OCI-LY1 (cell line): ENCODE data around the gene CHRD.

ENCODE experiments used
- H2AFZ ChIP-seq: fragments of 200-600 bp; sonication (generic), shearing (Covaris generic); 2 replicates; pipeline ENCODE4 v1.6.0; 2014; ENCODE audit warnings: antibody characterized with exemption, mild to moderate bottlenecking, low read length
- H3F3A ChIP-seq: fragments of 200-600 bp; sonication (generic), shearing (Covaris generic); 2 replicates; pipeline ENCODE4 v1.6.0; 2014; ENCODE audit warnings: mild to moderate bottlenecking, antibody characterized with exemption, low read length, moderate library complexity; ENCODE audit not compliant: insufficient read depth
- H3K27ac ChIP-seq: fragments of 200-600 bp; sonication (generic); 2 replicates; pipeline ENCODE4 v1.5.1; 2014; ENCODE audit warnings: low read length, mixed run types, mild to moderate bottlenecking, low read depth; ENCODE audit not compliant: poor library complexity, severe bottlenecking
- H3K27me3 ChIP-seq: fragments of 200-600 bp; sonication (generic); 2 replicates; pipeline ENCODE4 v1.6.0; 2014; ENCODE audit warnings: antibody characterized with exemption, mild to moderate bottlenecking, low read length, moderate library complexity; ENCODE audit not compliant: insufficient read depth
- H3K36me3 ChIP-seq: fragments of 200-600 bp; sonication (generic); 2 replicates; pipeline ENCODE4 v1.6.1; 2014; ENCODE audit warnings: mild to moderate bottlenecking, antibody characterized with exemption, low read length, moderate library complexity, mixed read lengths; ENCODE audit not compliant: insufficient read depth
- H3K4me1 ChIP-seq: fragments of 200-600 bp; sonication (generic); 2 replicates; pipeline ENCODE4 v1.5.1; 2014; ENCODE audit warnings: mild to moderate bottlenecking, low read length, moderate library complexity; ENCODE audit not compliant: insufficient read depth, severe bottlenecking
- H3K4me2 ChIP-seq: fragments of 200-600 bp; sonication (generic), shearing (Covaris generic); 2 replicates; pipeline ENCODE4 v1.6.1; 2014; ENCODE audit warnings: low read length
- H3K4me3 ChIP-seq: fragments of 200-600 bp; sonication (generic); 2 replicates; pipeline ENCODE4 v1.5.1; 2014; ENCODE audit warnings: low read length, low read depth, mild to moderate bottlenecking, mixed read lengths; ENCODE audit not compliant: poor library complexity, severe bottlenecking
- H3K79me2 ChIP-seq: fragments of 200-600 bp; shearing (Covaris generic); 2 replicates; pipeline ENCODE4 v1.6.1; 2016; ENCODE audit warnings: mixed run types, low read length, mixed read lengths; ENCODE audit not compliant: insufficient read depth
- H3K9ac ChIP-seq: fragments of 200-600 bp; sonication (generic), shearing (Covaris generic); 2 replicates; pipeline ENCODE4 v1.6.1; 2014; ENCODE audit warnings: mild to moderate bottlenecking, low read length, mixed read lengths
- H3K9me2 ChIP-seq: fragments of 200-600 bp; sonication (generic), shearing (Covaris generic); 2 replicates; pipeline ENCODE4 v1.6.1; 2014; ENCODE audit warnings: low read depth, mild to moderate bottlenecking, low read length, mixed read lengths
- H3K9me3 ChIP-seq: fragments of 200-600 bp; shearing (Covaris generic); 2 replicates; pipeline ENCODE4 v1.6.1; 2014; ENCODE audit warnings: low read length, mixed read lengths
- H4K20me1 ChIP-seq: fragments of 200-600 bp; sonication (generic), shearing (Covaris generic); 2 replicates; pipeline ENCODE4 v1.6.0; 2016; ENCODE audit warnings: mild to moderate bottlenecking, low read length; ENCODE audit not compliant: insufficient read depth
- CTCF ChIP-seq: fragments of 200-600 bp; sonication (generic), shearing (Covaris generic); IDR thresholded peaks from 2 replicates; pipeline ENCODE4 v1.5.1; 2017; ENCODE audit warnings: mild to moderate bottlenecking, antibody characterized with exemption, low read length, moderate library complexity, mixed read lengths
- EZH2 ChIP-seq: fragments of 200-600 bp; sonication (generic), shearing (Covaris generic); IDR thresholded peaks from 2 replicates; pipeline ENCODE4 v1.8.0; 2017; ENCODE audit warnings: borderline replicate concordance, mixed run types, mild to moderate bottlenecking, antibody characterized with exemption, low read length, moderate library complexity, mixed read lengths

CHRD gene

GRCh38 chr3:184379358-184380184 lies at the start of gene CHRD:
TSS of gene CHRD (plus strand) at chr3:184380054. CDS start at chr3:184380319, 265 bp downstream.
- TF ChIP-seq EZH2 (no peak), CTCF (no peak)
- peaks cover 7% of the 10 kb centered on the region for H3K27me3 ChIP-seq
- no peaks in the 10 kb centered on the region for H3K79me2 ChIP-seq
- no peak within 1 kb of the TSS for H3K9ac ChIP-seq
- H3K9me2 ChIP-seq, result no peaks in the 10 kb centered on the region
- H3K27ac ChIP-seq, result no peak within 1 kb of the TSS
- no peaks in the 10 kb centered on the region for H3K4me1 ChIP-seq
- no peak within 1 kb of the TSS for H3K4me3 ChIP-seq
- H3K9me3 ChIP-seq, result no peaks in the 10 kb centered on the region
- H3K36me3 ChIP-seq, result no peaks in the 10 kb centered on the region
- no peak within 1 kb of the TSS for H3K4me2 ChIP-seq
- no peaks in the 10 kb centered on the region for H4K20me1 ChIP-seq
- H2AFZ ChIP-seq, result no peak within 1 kb of the TSS
- H3F3A ChIP-seq, result no peaks in the 10 kb centered on the region

GRCh38 chr3:184332370-184333090 lies 47.3 kb upstream of the CHRD start:
- H4K20me1 ChIP-seq, result no peaks in the 10 kb centered on the region
- H3K4me1 ChIP-seq, result peaks cover 16% of the 10 kb centered on the region
- H2AFZ ChIP-seq, result no peak overlapping the region
- H3K9me2 ChIP-seq, result no peaks in the 10 kb centered on the region
- H3K27me3 ChIP-seq, result no peaks in the 10 kb centered on the region
- peaks cover 19% of the 10 kb centered on the region; the same call in 1 of the 2 replicates for H3F3A ChIP-seq
- no peak overlapping the region for H3K9ac ChIP-seq
- H3K27ac ChIP-seq, result no peak overlapping the region
- no peak overlapping the region for H3K4me3 ChIP-seq
- peaks cover 78% of the 10 kb centered on the region for H3K36me3 ChIP-seq
- no peaks in the 10 kb centered on the region for H3K79me2 ChIP-seq
- H3K4me2 ChIP-seq, result no peak overlapping the region
- no peaks in the 10 kb centered on the region for H3K9me3 ChIP-seq
- TF ChIP-seq CTCF (no peak), EZH2 (no peak)

GRCh38 chr3:184333190-184333589 lies 46.7 kb upstream of the CHRD start:
- Histone ChIP-seq H3K9me2 (no peaks in the 10 kb centered on the region), H3F3A (peaks cover 19% of the 10 kb centered on the region; the same call in 1 of the 2 replicates), H4K20me1 (no peaks in the 10 kb centered on the region), H3K4me1 (peaks cover 16% of the 10 kb centered on the region), H2AFZ (no peak overlapping the region), H3K4me3 (no peak overlapping the region), H3K9ac (no peak overlapping the region), H3K9me3 (no peaks in the 10 kb centered on the region), H3K27me3 (no peaks in the 10 kb centered on the region), H3K27ac (no peak overlapping the region), H3K4me2 (no peak overlapping the region), H3K36me3 (peaks cover 71% of the 10 kb centered on the region), H3K79me2 (no peaks in the 10 kb centered on the region)
- TF ChIP-seq CTCF, result no peak
- no peak for TF ChIP-seq EZH2
